ENCODE measurements around the gene CRLF3.
"Not testable (repeated sequence)": the region's sequence is repeated elsewhere in the genome, so short reads cannot be mapped to it uniquely, and the experiment has no call there.

CRLF3 gene

GRCh38 chr17:30734153-30734552 is 90.3 kb downstream of the CRLF3 start:
- not testable (repeated sequence) for DNase-seq
